ENCODE measurements around the gene AKR1C1.

GRCh38 chr10:5002013-5002727 is 39.0 kb downstream of the AKR1C1 start:
- TF ChIP-seq REST (IDR thresholded peaks at IDR 0.05; ENCODE audit: borderline replicate concordance) = no peak
- TF ChIP-seq REST (CRISPR knock-in tag; IDR thresholded peaks at IDR 0.05; ENCODE audit: low read depth) = no peak
- no peak for TF ChIP-seq ZFPM2 (CRISPR knock-in tag; IDR thresholded peaks at IDR 0.05)
- TF ChIP-seq PRPF4 (IDR thresholded peaks at IDR 0.05; ENCODE audit: insufficient read depth, low read depth, low read length, poor library complexity, severe bottlenecking) = no peak
- no peak for TF ChIP-seq SMARCA4 (IDR thresholded peaks at IDR 0.05)
- TF ChIP-seq MBD2 (IDR thresholded peaks at IDR 0.05; ENCODE audit: borderline replicate concordance, low read depth) = no peak
- TF ChIP-seq FOXJ3 (CRISPR knock-in tag; IDR thresholded peaks at IDR 0.05) = no peak
- TF ChIP-seq MAX (CRISPR knock-in tag; IDR thresholded peaks at IDR 0.05) = no peak
- no peak for TF ChIP-seq EZH2 (IDR thresholded peaks at IDR 0.05; ENCODE audit: borderline replicate concordance, low read depth, low read length)
- no peak for TF ChIP-seq KLF13 (tag; IDR thresholded peaks at IDR 0.05; ENCODE audit: borderline replicate concordance, low read depth)
- TF ChIP-seq CTCF (IDR thresholded peaks at IDR 0.05 in 2 of 3, conservative IDR thresholded peaks at IDR 0.05 in 1 of 3; ENCODE audit: insufficient read depth in 2 of 3, low read depth in 1 of 3, low read length in 3 of 3) = no peak
- no peak for TF ChIP-seq MEF2A (IDR thresholded peaks at IDR 0.05; ENCODE audit: control insufficient read depth, low read depth, low read length)
- TF ChIP-seq ZEB2 (IDR thresholded peaks at IDR 0.05) = no peak
- TF ChIP-seq ESRRA (IDR thresholded peaks at IDR 0.05; ENCODE audit: borderline replicate concordance, low read depth) = no peak
- no peak for TF ChIP-seq ZBTB1 (CRISPR knock-in tag; IDR thresholded peaks at IDR 0.05; ENCODE audit: borderline replicate concordance, low read depth)
